K562 (cell line): ENCODE results near the gene MED19. TPM values are rescaled to one million over a fixed set of nuclear protein-coding genes. Genes with fewer than 3 reads are reported as not detected.

ENCODE experiments used
- ATAC-seq: fragments of 200-7000 bp; cut with Tn5 transposase; 3 replicates; pipeline ENCODE4 v1.9.1; 2020; ENCODE audit warnings: moderate library complexity
- BruUV-seq: library from RNA; stranded (reverse); fragments of 400-500 nt; replicated peaks from 2 replicates; lab custom pipeline; 2021; lab: Mats Ljungman, UMichigan
- CTCF ChIA-PET: fragments of 300-600 bp; formaldehyde crosslinking; extraction: SDS; loops from one replicate; lab custom pipeline; 2021; ENCODE audit warnings: low intra/inter-chr PET ratio; lab: Yijun Ruan, JAX
- POLR2A ChIA-PET: fragments of 300-600, 350-650 bp; sonication (Branson Sonifier 250); formaldehyde crosslinking; extraction: SDS; loops from one replicate; lab custom pipeline; 2021; ENCODE audit warnings: antibody characterized with exemption, inconsistent platforms; lab: Yijun Ruan, JAX
- DNase-seq, 4 experiments: peaks; one replicate each; pipeline versions ENCODE4 v3.0.0 to v3.0.0-alpha.2; 2011 to 2018; ENCODE audit warnings: low spot score in 3 of 4, mixed read lengths in 3 of 4; ENCODE audit errors: extremely low read depth in 1 of 4
- FAIRE-seq: peaks from 2 replicates; lab custom pipeline; 2011; peaks lifted over from hg19 to GRCh38; lab: Jason Lieb, UNC
- H2AFZ ChIP-seq: 2 replicates; pipeline ENCODE4 v1.6.0; 2011; ENCODE audit warnings: low read depth, low read length, control low read depth, inconsistent platforms
- H3K27ac ChIP-seq: fragments of 200-600 bp; 3 replicates; pipeline ENCODE4 v1.8.0; 2011; ENCODE audit warnings: low read depth, mild to moderate bottlenecking, control low read depth, inconsistent platforms, low read length, moderate library complexity, mixed read lengths; ENCODE audit errors: extremely low read depth
- H3K27me3 ChIP-seq, 2 experiments: fragments of 300-600 bp in 1 of 2; 2 replicates in 1 of 2; 3 replicates in 1 of 2; pipeline versions ENCODE4 v1.6.0 to v1.8.0; 2011; ENCODE audit warnings: inconsistent platforms in 2 of 2, low read length in 2 of 2, mild to moderate bottlenecking in 1 of 2, mixed read lengths in 1 of 2, moderate library complexity in 1 of 2; ENCODE audit not compliant: control insufficient read depth in 2 of 2, insufficient read depth in 2 of 2
- H3K36me3 ChIP-seq: fragments of 300-600 bp; 3 replicates; pipeline ENCODE4 v1.8.0; 2011; ENCODE audit warnings: mild to moderate bottlenecking, low read length, inconsistent platforms; ENCODE audit not compliant: control insufficient read depth, insufficient read depth
- H3K4me1 ChIP-seq, 2 experiments: fragments of 200-600 bp in 1 of 2; replicated peaks in 1 of 2; 2 replicates in 1 of 2; 3 replicates in 1 of 2; pipeline versions ENCODE4 v1.5.1 to v1.8.0; 2011; ENCODE audit warnings: inconsistent platforms in 2 of 2, low read length in 2 of 2, mild to moderate bottlenecking in 1 of 2, mixed read lengths in 1 of 2, moderate library complexity in 1 of 2; ENCODE audit not compliant: control insufficient read depth in 2 of 2, insufficient read depth in 2 of 2
- H3K4me2 ChIP-seq: 2 replicates; pipeline ENCODE4 v1.6.1; 2011; ENCODE audit warnings: low read length, control low read depth, inconsistent platforms, mixed read lengths; ENCODE audit not compliant: insufficient read depth
- H3K4me3 ChIP-seq: fragments of 200-600 bp; sonication (generic), shearing (Covaris generic); 2 replicates; pipeline ENCODE4 v1.5.1; 2016; ENCODE audit warnings: control low read depth, inconsistent platforms
- H3K79me2 ChIP-seq: fragments of 200-600 bp; 3 replicates; pipeline ENCODE4 v1.8.0; 2011; ENCODE audit warnings: low read length, inconsistent platforms; ENCODE audit not compliant: control insufficient read depth, insufficient read depth
- H3K9ac ChIP-seq, 2 experiments: 2 replicates each; pipeline versions ENCODE4 v1.6.0 to v1.6.1; 2011; ENCODE audit warnings: low read depth in 2 of 2, low read length in 2 of 2, control low read depth in 1 of 2, inconsistent platforms in 1 of 2, mild to moderate bottlenecking in 1 of 2, mixed read lengths in 1 of 2; ENCODE audit not compliant: insufficient read depth in 1 of 2
- H3K9me1 ChIP-seq: one replicate; pipeline ENCODE4 v1.6.0; 2011; ENCODE audit warnings: inconsistent platforms, mild to moderate bottlenecking, low read length, moderate library complexity; ENCODE audit not compliant: control insufficient read depth, insufficient read depth
- H3K9me3 ChIP-seq: replicated peaks from 2 replicates; pipeline ENCODE4 v1.5.1; 2011; ENCODE audit warnings: low read depth, low read length, inconsistent platforms; ENCODE audit not compliant: control insufficient read depth, insufficient read depth
- H4K20me1 ChIP-seq: replicated peaks from 2 replicates; pipeline ENCODE4 v1.6.1; 2011; ENCODE audit warnings: low read length, inconsistent platforms, mixed read lengths; ENCODE audit not compliant: control insufficient read depth, insufficient read depth
- FOS ChIP-seq: IDR thresholded peaks from 3 replicates; pipeline ENCODE4 v1.6.1; 2011; ENCODE audit not compliant: insufficient read length; ENCODE audit errors: extremely low read depth
- POLR2G ChIP-seq: fragments of 200-400 bp; formaldehyde crosslinking; IDR thresholded peaks from 2 replicates; pipeline ENCODE4 v1.6.1; 2017; ENCODE audit warnings: low read depth, mild to moderate bottlenecking, antibody characterized with exemption, low read length, moderate library complexity
- SAFB ChIP-seq: fragments of 200-400 bp; formaldehyde crosslinking; IDR thresholded peaks from 2 replicates; pipeline ENCODE4 v1.6.1; 2017; ENCODE audit warnings: low read depth, low read length, borderline replicate concordance
- ZBTB33 ChIP-seq: sonication (generic); formaldehyde crosslinking; IDR thresholded peaks from 2 replicates; pipeline ENCODE4 v1.8.1; 2023; ENCODE audit warnings: mild to moderate bottlenecking, missing genetic modification reagents
- ZKSCAN8 ChIP-seq: fragments of 200-800 bp; sonication (Bioruptor generic); IDR thresholded peaks from 2 replicates; pipeline ENCODE4 v1.6.1; 2016; ENCODE audit warnings: missing genetic modification characterization, missing compliant biosample characterization
- WGBS: fragments of 100-300 bp; shearing (Covaris generic); methylation state at CpG from one replicate; pipeline ENCODE4 v1.1.6; 2016; ENCODE audit warnings: low coverage, mixed read lengths; ENCODE audit not compliant: insufficient coverage; ENCODE audit errors: missing lambda C conversion rate; 5-methylcytosine and 5-hydroxymethylcytosine counted together
- in situ Hi-C: fragments of 300-500 bp; cut with MboI; formaldehyde crosslinking; loops from 4 replicates; pipeline ENCODE4 v1.15.0; 2018; ENCODE audit warnings: inconsistent platforms, mixed read lengths
- intact Hi-C: fragments of 100-400 bp; cut with micrococcal nuclease; formaldehyde crosslinking; loops from 2 replicates; pipeline ENCODE4 v1.14.2; 2022
- polyA plus RNA-seq, 8 experiments: library from polyadenylated mRNA; depleted of rRNA in 4 of 8; stranded (reverse) in 5 of 8; unstranded in 3 of 8; fragments of >200 nt; fragmentation: Nextera tagmentation in 2 of 8; fragmentation: Illumina TruSeq in 1 of 8; extraction: Ambion mirVana in 2 of 8; extraction: Trizol in 1 of 8; gene quantifications; 2 replicates each; pipeline versions ENCODE4 v1.2.1 to v1.2.3, GENCODE V29; 2011 to 2014; ENCODE audit warnings: inconsistent platforms in 1 of 8, missing spikeins in 1 of 8
- total RNA-seq, 7 experiments: library from RNA; depleted of rRNA in 6 of 7; stranded (reverse); fragments of >200 nt in 6 of 7; fragmentation: Illumina TruSeq in 2 of 7; extraction: Trizol in 2 of 7; gene quantifications; 2 replicates each; pipeline versions ENCODE4 v1.2.1 to v1.2.3, GENCODE V29; 2011 to 2021; ENCODE audit warnings: low replicate concordance in 1 of 7

Gene MED19
- total and polyA plus RNA-seq, 9 of the 15 experiments (the other 6 are each of a cell fraction or from before 2014, with no cell fraction given): 7.3 to 23.5 (median 15.0) TPM

- H3K27me3 ChIP-seq: no peaks in the 10 kb centered on the region
- ATAC-seq (no peak), DNase-seq (no peak), FAIRE-seq (no peak)
- H3K9me3 ChIP-seq: no peaks in the 10 kb centered on the region
- H3K4me1 ChIP-seq: peaks cover 0 to 11% of the 10 kb centered on the region in 2 experiments; a peak in 2 of 5 replicates
- intact Hi-C loops: no loop called here
- TF ChIP-seq FOS (no peak), SAFB (no peak), ZBTB33 (CRISPR knock-in tag) (peak; percentile 75), POLR2G (peak; percentile 59), ZKSCAN8 (CRISPR knock-in tag) (no peak)
- no peak overlapping the region for H3K27ac ChIP-seq
- ChIA-PET POLR2A (interaction anchor here (2.2 kb wide), 1 partner anchor 10 kb away, joined by 21 read pairs; the partner anchor contains the start of gene CTNND1), CTCF (no interaction called here)
- in situ Hi-C loops: no loop called here
- H4K20me1 ChIP-seq: no peaks in the 10 kb centered on the region
- no TSS peak for BruUV-seq
- H3K79me2 ChIP-seq: no peaks in the 10 kb centered on the region
- no peaks in the 10 kb centered on the region for H3K36me3 ChIP-seq
- WGBS: 95% methylated on average over 16 of the region's 30 CpGs
- no peak overlapping the region for H3K9ac ChIP-seq
- H3K9me1 ChIP-seq: no peaks in the 10 kb centered on the region
- no peak overlapping the region for H2AFZ ChIP-seq
- H3K4me3 ChIP-seq: no peak overlapping the region
- no peak overlapping the region for H3K4me2 ChIP-seq
Observed at GRCh38 chr11:57752954-57753353, 40.9 kb upstream of the MED19 start.
